Right cardiac atrium (tissue), 5 donors: ENCODE results near the gene NSMCE3. TPM values are rescaled to one million over a fixed set of nuclear protein-coding genes. Genes with fewer than 3 reads are reported as not detected.

Source experiments
- ATAC-seq, 2 donors: fragments of 200-7000 bp; cut with Tn5 transposase; one replicate each; pipeline versions ENCODE4 v1.8.0 to v1.9.1; 2020; ENCODE audit warnings: moderate library complexity in 2 of 2, mild to moderate bottlenecking in 1 of 2
- DNase-seq, 3 donors: peaks; one replicate each; pipeline ENCODE4 v3.0.0-alpha.2; 2020
- H3K27ac ChIP-seq: one replicate; pipeline ENCODE4 v1.5.1; 2013; ENCODE audit warnings: mild to moderate bottlenecking, low read length, control low read depth, moderate library complexity
- H3K27me3 ChIP-seq: one replicate; pipeline ENCODE4 v1.6.1; 2013; ENCODE audit not compliant: control insufficient read depth, insufficient read depth
- H3K4me1 ChIP-seq: one replicate; pipeline ENCODE4 v1.6.1; 2013; ENCODE audit warnings: low read length; ENCODE audit not compliant: control insufficient read depth, insufficient read depth
- H3K4me3 ChIP-seq: one replicate; pipeline ENCODE4 v1.5.1; 2013; ENCODE audit warnings: low read length, control low read depth
- H3K9me3 ChIP-seq: one replicate; pipeline ENCODE4 v1.6.1; 2013; ENCODE audit warnings: low read length; ENCODE audit not compliant: control insufficient read depth
- WGBS: extraction: QIAGEN DNeasy Blood & Tissue Kit; methylation state at CpG from one replicate; pipeline ENCODE4 v1.1.7; 2013; 5-methylcytosine and 5-hydroxymethylcytosine counted together
- intact Hi-C, 4 donors: fragments of 100-400 bp; cut with DNase I; formaldehyde crosslinking; loops; one replicate each; pipeline versions ENCODE4 v1.11.0 to v1.14.0; 2022 to 2023
- long read RNA-seq, 4 donors: library from polyadenylated mRNA; unstranded; transcript quantifications; one replicate each; pipeline ENCODE4 v2.0.0, GENCODE V29; 2020 to 2021
- polyA plus RNA-seq: library from polyadenylated mRNA; stranded (reverse); fragments of 200-250 nt; gene quantifications from one replicate; pipeline ENCODE4 v1.2.3, GENCODE V29; 2013
- total RNA-seq, 4 donors: library from RNA; stranded (reverse); fragmentation: NEBNext Ultra II Directional; extraction: Animal tissue kit (Norgen Biotek cat#: 25700); gene quantifications; one replicate each; pipeline ENCODE4 v1.2.1, GENCODE V29; 2021
- donor health status: healthy with polysubstance abuse.
- donor health status: DM: no; HTN: yes; CAD: no.
- donor health status: DM: no; HTN: no; CAD: no.
- donor health status: DM: no; HTN: yes; CAD: no; lungs with severe emphysema.
- donor health status: DM: yes; HTN: yes; CAD: no.

NSMCE3 gene
- 1 to 10 TPM; 6.6 to 9.0 (median 7.6) TPM for total RNA-seq
- 8.1 TPM for polyA plus RNA-seq
- long read RNA-seq, donor 1, full-length matches to known transcripts = 36 of 36 reads
- long read RNA-seq, donor 1, partial matches to known transcripts = 0 of 36 reads
- long read RNA-seq, donor 1, other reads (novel, unspliced or antisense) = 0 of 36 reads
- long read RNA-seq, donor 2, full-length matches to known transcripts = 14 of 14 reads
- long read RNA-seq, donor 2, partial matches to known transcripts = 0 of 14 reads
- long read RNA-seq, donor 2, other reads (novel, unspliced or antisense) = 0 of 14 reads
- long read RNA-seq, donor 3, full-length matches to known transcripts = 5 of 5 reads
- long read RNA-seq, donor 3, partial matches to known transcripts = 0 of 5 reads
- long read RNA-seq, donor 3, other reads (novel, unspliced or antisense) = 0 of 5 reads
- long read RNA-seq, donor 4, full-length matches to known transcripts = 20 of 20 reads
- long read RNA-seq, donor 4, partial matches to known transcripts = 0 of 20 reads
- long read RNA-seq, donor 4, other reads (novel, unspliced or antisense) = 0 of 20 reads

DNA sequence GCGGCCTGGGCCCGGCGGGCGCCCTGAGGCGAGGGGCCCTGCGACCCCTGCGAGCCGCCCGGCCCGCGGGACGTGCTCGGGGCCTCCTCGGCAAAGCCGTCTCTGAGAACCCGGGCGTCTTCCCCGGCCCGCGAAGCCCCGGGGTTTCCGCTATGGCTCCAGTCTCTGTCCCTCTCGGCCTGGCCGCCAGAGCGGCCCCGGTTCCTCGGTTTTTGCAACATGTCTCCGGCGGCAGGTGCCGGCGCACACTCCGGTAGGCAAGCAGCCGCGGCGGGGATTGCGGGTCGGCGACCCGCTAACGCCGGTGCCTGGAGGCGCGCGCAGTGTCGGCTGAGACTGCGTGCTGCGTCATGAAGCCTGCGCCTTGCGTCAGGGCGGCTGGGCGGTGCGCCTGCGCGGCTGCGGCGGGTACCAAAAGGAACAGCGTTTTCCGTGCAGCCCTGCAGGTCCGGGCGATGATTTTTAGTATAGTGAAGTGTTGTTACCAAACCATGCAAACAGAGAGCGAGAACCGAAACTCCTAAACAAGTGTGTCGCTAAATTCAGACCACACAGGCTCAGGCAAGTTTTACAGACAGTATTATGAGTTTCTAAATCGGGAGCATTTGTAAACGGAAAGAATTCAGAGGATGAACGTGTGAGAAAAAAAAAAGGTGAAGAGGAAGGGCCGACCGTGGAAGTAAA lies at the start of gene NSMCE3:
Gene NSMCE3, minus strand, starts transcription at position 338 of the 684 bp plus-strand sequence. Its CDS starts 117 bp downstream, at position 221.
- H3K27ac ChIP-seq = peak within 1 kb of the TSS; percentile 91
- WGBS = under 1% methylated on average over 68 of the region's 68 CpGs
- H3K4me3 ChIP-seq = peak within 1 kb of the TSS; percentile 89
- ATAC-seq (peak; percentile 100), DNase-seq (peak; percentile 92 to 97 (median 97))
- intact Hi-C loops = no loop called here
- H3K27me3 ChIP-seq = no peaks in the 10 kb centered on the region
- peaks cover 3% of the 10 kb centered on the region for H3K4me1 ChIP-seq
- H3K9me3 ChIP-seq = no peaks in the 10 kb centered on the region

DNA sequence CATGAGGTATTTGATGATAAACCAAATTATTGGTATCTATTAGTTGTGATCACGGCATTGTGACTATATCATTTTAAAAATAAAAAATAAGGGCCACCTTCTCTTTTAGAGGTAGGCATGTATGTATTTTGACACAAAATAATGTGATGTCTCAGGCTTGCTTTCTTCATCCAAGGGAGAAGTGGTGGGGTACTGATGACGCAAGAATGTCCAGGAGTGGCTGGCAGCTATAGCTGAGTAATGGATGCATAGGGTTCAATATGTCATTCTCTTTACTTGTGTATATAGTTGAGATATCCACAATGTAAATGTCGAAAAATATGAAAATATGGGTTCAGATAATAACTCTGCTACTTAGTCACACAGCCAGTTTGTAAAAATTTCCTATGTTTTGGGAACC lies 46.8 kb upstream of the NSMCE3 start:
- intact Hi-C loops = no loop called here
- no peaks in the 10 kb centered on the region for H3K27me3 ChIP-seq
- no peak for ATAC-seq
- no peak overlapping the region for H3K4me3 ChIP-seq
- no peaks in the 10 kb centered on the region for H3K4me1 ChIP-seq
- 81% methylated on average over 3 of the region's 3 CpGs for WGBS
- no peak overlapping the region for H3K27ac ChIP-seq
- DNase-seq = no peak
- no peaks in the 10 kb centered on the region for H3K9me3 ChIP-seq

GRCh38 chr15:29312387-29312786 lies 42.8 kb upstream of the NSMCE3 start:
- WGBS = 77% methylated on average over 2 of the region's 2 CpGs
- no peak overlapping the region for H3K27ac ChIP-seq
- no peak for DNase-seq
- H3K4me1 ChIP-seq = no peaks in the 10 kb centered on the region
- intact Hi-C loops = no loop called here
- no peaks in the 10 kb centered on the region for H3K27me3 ChIP-seq
- no peak overlapping the region for H3K4me3 ChIP-seq
- ATAC-seq = no peak
- no peaks in the 10 kb centered on the region for H3K9me3 ChIP-seq

DNA sequence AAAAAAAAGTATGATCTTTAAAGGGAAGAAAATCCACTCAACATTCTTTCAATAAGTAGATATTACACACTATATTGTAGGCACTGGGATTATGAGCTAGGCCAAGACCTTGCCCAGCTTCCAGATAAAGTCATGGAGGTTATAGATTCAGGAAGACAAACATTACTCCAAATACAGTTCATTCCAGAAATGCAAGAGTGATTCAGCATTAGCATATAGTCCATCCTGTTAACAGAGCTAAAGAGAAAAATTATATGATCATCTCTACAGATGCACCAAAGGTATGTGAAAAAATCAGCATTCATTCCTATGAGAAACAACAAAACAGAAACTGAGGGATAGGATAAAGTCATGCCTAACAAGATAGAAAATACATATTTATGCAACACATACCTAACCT lies 42.1 kb upstream of the NSMCE3 start:
- no peak for ATAC-seq
- DNase-seq = no peak
- Histone ChIP-seq H3K27me3 (no peaks in the 10 kb centered on the region), H3K27ac (no peak overlapping the region), H3K4me1 (no peaks in the 10 kb centered on the region), H3K4me3 (no peak overlapping the region), H3K9me3 (no peaks in the 10 kb centered on the region)
- intact Hi-C loops = no loop called here

DNA sequence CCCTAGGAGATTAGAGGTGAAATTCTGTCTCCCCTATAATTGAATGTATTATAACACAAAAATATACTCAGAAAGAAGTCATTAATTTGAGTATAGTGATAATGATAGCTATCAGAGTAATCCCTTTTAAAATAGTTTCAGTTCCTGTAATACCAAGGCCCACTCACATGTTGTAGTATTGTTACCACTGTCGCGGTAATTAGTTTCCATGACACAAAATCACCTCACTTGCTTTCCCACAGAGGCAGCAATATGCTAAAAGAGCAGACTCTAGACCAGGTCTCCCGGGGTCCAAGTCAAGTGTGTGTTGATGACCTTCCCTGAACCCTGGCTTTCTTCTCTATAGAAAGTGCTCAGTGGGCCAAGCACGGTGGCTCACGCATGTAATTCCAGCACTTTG lies 39.5 kb upstream of the NSMCE3 start:
- no peaks in the 10 kb centered on the region for H3K4me1 ChIP-seq
- H3K27me3 ChIP-seq = no peaks in the 10 kb centered on the region
- H3K9me3 ChIP-seq = no peaks in the 10 kb centered on the region
- H3K4me3 ChIP-seq = no peak overlapping the region
- 93% methylated on average over 5 of the region's 5 CpGs for WGBS
- intact Hi-C loops = no loop called here
- no peak overlapping the region for H3K27ac ChIP-seq
- DNase-seq (no peak), ATAC-seq (no peak)

DNA sequence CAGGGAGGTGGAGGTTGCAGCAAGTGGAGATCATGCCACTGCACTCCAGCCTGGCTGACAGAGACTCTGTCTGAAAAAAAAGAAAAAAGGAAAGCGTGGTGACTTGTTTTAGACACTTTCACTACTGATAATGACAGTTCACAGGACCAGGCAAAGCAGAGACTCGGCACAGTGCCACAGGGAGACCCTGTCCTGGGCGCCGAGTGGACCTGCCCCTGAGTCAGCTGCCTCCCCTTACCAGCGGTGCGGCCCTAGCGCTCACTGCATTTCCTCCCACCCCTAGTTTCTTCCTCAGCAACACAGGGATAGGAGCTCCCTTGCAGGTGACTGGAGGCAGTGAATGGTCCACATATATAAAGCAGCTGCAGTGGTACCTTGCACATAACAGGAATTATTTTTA lies 38.7 kb upstream of the NSMCE3 start:
- H3K27ac ChIP-seq = no peak overlapping the region
- DNase-seq (no peak), ATAC-seq (no peak)
- H3K4me1 ChIP-seq = no peaks in the 10 kb centered on the region
- no peaks in the 10 kb centered on the region for H3K27me3 ChIP-seq
- intact Hi-C loops = no loop called here
- 61% methylated on average over 7 of the region's 7 CpGs for WGBS
- no peak overlapping the region for H3K4me3 ChIP-seq
- no peaks in the 10 kb centered on the region for H3K9me3 ChIP-seq

GRCh38 chr15:29305556-29305955 lies 35.9 kb upstream of the NSMCE3 start:
- no peak overlapping the region for H3K4me3 ChIP-seq
- H3K4me1 ChIP-seq = no peaks in the 10 kb centered on the region
- no peak overlapping the region for H3K27ac ChIP-seq
- WGBS = 80% methylated on average over 3 of the region's 3 CpGs
- ATAC-seq (no peak), DNase-seq (no peak)
- H3K9me3 ChIP-seq = no peaks in the 10 kb centered on the region
- intact Hi-C loops = no loop called here
- no peaks in the 10 kb centered on the region for H3K27me3 ChIP-seq

DNA sequence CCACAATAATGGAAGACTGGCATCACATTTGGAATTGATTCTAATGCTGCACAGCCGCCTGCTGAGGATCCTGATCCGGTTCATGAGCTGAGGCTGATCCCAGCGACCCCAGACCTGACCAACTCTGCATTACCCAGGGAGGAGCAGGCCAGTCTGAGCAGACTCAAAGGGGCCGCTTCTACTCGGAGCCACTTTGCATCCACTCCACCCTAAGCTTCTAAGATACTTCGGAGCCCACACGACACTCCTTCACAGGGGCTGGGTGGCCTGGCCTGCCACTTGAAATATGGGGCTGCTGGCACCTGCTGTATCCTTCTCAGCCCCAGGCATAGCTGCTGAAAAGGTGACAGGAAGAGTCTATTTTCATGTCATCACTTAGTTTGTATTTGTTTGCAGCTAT lies 33.2 kb upstream of the NSMCE3 start:
- Histone ChIP-seq H3K27me3 (no peaks in the 10 kb centered on the region), H3K4me1 (no peaks in the 10 kb centered on the region), H3K27ac (no peak overlapping the region), H3K9me3 (no peaks in the 10 kb centered on the region), H3K4me3 (no peak overlapping the region)
- 83% methylated on average over 7 of the region's 7 CpGs for WGBS
- intact Hi-C loops = no loop called here
- DNase-seq (no peak), ATAC-seq (no peak)

- H3K27me3 ChIP-seq = no peaks in the 10 kb centered on the region
- H3K4me1 ChIP-seq = no peaks in the 10 kb centered on the region
- no peak overlapping the region for H3K4me3 ChIP-seq
- no peaks in the 10 kb centered on the region for H3K9me3 ChIP-seq
- intact Hi-C loops = loop anchor here in 1 of 4 donors (5.0 kb wide), 1 partner anchor 52 kb away; no protein-coding TSS in a partner anchor
- no peak overlapping the region for H3K27ac ChIP-seq
- no peak for ATAC-seq
- no peak for DNase-seq
These were observed 30.2 kb upstream of the NSMCE3 start for GRCh38 chr15:29299784-29300183.

DNA sequence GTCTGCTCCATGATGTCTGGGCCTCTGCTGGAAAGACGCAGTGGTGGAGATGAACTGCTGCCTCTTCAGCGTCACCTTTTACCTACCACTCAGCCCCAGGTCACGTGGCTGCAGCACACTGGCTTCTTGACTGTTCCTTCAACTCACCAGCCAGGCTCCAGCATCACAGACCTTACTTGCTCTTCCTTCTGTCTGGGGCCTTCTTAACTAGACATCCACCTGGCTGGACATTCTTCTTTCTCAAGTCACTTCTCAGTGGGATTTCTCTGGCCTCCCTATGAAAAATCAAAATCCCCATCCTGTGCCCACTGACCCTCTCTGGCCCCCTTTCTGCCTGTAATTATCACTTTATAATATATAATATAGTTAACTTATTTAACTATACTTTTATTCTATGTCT lies 29.7 kb upstream of the NSMCE3 start:
- Histone ChIP-seq H3K4me1 (no peaks in the 10 kb centered on the region), H3K27ac (no peak overlapping the region), H3K9me3 (no peaks in the 10 kb centered on the region), H3K27me3 (no peaks in the 10 kb centered on the region), H3K4me3 (no peak overlapping the region)
- ATAC-seq (no peak), DNase-seq (no peak)
- intact Hi-C loops = loop anchor here in 1 of 4 donors (5.0 kb wide), 1 partner anchor 52 kb away; no protein-coding TSS in a partner anchor
- WGBS = 83% methylated on average over 3 of the region's 3 CpGs

DNA sequence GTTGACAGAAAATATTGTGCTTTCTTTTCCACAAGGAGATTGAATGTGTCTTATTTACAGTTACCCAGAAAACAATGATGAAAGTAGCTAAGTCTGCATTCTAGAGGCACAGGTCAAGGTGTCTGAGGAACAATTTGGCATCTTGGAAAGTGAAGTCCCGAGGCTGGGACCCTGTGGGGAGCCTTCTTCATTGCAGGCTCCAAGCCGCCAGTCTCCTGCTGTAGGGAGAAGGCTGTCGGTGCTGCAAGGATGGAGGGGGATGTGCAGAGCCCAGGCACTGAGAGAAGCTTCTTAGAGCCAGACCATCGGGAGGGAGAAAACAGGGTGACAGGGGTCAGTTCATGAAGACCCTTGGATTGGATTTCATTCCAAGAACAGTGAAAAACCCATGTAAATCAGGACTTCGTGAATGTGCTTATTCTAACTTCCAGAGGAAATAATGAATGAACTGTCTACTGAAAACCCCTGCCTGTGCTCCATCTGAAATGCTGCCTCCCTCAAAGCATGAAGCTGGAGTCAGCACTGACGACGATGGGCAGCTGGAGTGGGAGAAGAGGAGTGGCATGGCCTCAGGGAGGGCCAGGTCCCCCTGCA lies 25.2 kb upstream of the NSMCE3 start:
- ATAC-seq (no peak), DNase-seq (no peak)
- H3K27me3 ChIP-seq = no peaks in the 10 kb centered on the region
- no peaks in the 10 kb centered on the region for H3K4me1 ChIP-seq
- H3K9me3 ChIP-seq = no peaks in the 10 kb centered on the region
- no peak overlapping the region for H3K27ac ChIP-seq
- 56% methylated on average over 7 of the region's 7 CpGs for WGBS
- no peak overlapping the region for H3K4me3 ChIP-seq
- intact Hi-C loops = loop anchor here in 1 of 4 donors (5.0 kb wide), 1 partner anchor 48 kb away; no protein-coding TSS in a partner anchor
